ENCODE results near the gene ELL3.

ELL3 gene

DNA sequence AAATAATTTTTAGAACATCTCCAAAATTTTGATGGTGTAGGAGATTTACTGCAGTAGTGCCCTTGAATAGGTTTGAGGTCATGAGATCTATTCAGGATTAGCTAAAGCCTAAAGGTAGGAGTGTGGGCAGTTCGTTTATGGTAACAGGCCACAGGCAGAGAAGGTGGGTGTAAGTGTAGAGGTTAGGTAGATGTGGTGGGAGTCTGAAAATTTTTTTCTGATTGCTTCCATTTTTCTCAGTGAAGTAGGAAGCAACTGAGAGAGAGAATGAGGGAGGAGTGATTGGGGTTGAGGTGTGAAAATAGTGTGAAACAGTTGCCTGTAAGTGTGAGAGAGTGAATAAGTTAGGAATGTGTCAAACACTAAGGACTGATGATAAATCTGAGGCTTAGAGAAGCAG is 2.2 kb upstream of the ELL3 start:
- TF ChIP-seq, protein P1, sequence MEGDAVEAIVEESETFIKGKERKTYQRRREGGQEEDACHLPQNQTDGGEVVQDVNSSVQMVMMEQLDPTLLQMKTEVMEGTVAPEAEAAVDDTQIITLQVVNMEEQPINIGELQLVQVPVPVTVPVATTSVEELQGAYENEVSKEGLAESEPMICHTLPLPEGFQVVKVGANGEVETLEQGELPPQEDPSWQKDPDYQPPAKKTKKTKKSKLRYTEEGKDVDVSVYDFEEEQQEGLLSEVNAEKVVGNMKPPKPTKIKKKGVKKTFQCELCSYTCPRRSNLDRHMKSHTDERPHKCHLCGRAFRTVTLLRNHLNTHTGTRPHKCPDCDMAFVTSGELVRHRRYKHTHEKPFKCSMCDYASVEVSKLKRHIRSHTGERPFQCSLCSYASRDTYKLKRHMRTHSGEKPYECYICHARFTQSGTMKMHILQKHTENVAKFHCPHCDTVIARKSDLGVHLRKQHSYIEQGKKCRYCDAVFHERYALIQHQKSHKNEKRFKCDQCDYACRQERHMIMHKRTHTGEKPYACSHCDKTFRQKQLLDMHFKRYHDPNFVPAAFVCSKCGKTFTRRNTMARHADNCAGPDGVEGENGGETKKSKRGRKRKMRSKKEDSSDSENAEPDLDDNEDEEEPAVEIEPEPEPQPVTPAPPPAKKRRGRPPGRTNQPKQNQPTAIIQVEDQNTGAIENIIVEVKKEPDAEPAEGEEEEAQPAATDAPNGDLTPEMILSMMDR (conservative IDR thresholded peaks at IDR 0.05; ENCODE audit: low read length), result no peak
- DNase-seq (ENCODE audit: low read depth), result no peak
- H3K4me3 ChIP-seq (ENCODE audit: low read length), result no peak overlapping the region

DNA sequence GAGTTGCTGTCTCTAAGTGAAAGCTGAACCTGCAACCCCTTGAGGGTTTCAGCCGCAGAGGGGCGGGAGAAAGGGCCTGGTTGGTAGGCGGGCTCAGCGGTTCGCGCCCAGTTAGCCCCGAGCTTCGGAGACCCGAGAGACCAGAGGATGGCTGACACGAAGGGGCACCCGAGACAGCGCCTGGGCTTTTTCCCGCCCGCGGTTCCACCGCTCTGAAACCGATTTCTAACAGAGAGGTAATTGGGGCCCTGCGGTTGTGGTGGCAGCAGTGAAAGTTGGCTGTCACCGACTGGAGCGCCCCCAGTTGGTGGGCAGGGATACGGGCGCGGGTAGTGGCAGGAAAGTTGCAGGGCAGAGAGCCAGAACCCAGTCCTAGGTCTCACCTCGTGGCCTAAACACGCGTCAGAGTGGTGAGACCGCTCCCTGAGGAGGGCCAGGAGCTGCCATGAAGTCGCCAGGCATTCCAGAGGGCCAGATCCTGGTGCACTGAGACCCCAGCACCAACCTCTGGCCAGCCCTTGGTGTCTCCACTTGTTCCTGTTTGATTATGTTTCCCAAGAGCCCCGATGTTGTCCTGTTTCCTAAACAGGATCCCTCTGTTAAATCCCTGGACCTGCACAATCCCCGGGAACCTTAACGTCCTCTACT is 625 bp upstream of the ELL3 start:
- peak; percentile 60 for DNase-seq (ENCODE audit: low read depth)
- H3K4me3 ChIP-seq (ENCODE audit: low read length), result peak overlapping the region; percentile 82
- TF ChIP-seq, protein P1 (conservative IDR thresholded peaks at IDR 0.05; ENCODE audit: low read length), result peak; percentile 74

DNA sequence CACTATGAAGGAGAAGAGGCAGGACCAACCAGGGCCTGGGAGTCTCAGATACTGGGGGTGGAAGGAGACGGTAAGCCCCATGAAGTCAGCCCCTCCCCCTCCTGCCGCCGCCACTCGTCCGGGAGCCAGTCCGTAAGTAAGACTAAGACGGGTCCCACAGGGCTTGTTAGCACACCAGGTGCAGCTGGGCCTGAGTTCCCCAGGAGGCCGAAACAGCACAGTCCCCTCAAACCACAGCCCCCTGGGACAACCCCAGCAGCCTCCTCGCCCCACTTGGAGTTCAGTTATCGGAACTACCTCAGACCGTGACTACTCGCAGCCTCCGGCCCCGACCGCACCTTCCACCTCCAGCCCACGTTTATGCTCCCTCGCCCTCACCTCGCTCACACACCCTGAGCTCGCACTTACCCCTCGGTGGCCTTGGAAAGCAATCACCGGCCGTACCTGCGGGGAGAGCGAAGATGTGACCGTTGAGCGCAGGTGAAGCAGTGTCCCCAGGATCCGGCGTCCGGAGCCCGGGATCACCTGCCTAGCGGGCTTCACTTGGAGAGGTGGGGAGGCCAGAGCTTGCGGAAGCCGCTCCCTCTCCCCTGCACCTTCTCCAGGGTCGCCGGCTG is 557 bp downstream of the ELL3 start:
- TF ChIP-seq, protein P1 (conservative IDR thresholded peaks at IDR 0.05; ENCODE audit: low read length), result no peak
- DNase-seq (ENCODE audit: low read depth), result no peak
- H3K4me3 ChIP-seq (ENCODE audit: low read length), result peak overlapping the region; percentile 82

DNA sequence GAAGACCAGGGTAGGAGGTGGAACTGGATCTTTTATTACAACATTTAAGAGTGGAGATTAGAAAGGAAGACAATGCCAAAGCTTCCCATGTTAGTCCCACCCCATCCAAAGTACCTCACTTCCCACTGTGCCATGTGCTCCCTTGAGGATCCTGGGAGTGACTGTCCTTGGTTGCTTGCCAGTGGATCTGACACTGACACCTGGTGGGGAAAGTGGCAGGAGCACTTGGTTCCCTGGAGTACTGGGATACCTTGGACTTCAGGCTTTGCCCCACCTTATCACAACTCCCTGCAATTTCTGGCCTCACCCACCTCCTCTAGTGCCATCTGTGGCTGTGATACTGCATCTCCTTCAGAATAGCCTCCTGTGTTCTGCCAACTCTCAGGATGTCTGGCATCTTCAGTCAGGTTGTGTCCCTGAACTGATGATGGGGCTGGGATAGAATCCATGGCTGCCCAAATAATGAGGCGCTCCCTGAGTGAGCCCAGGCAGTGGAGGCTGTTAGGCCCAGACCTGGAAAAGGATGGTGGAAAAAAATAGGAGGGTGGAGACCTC is 1.3 kb downstream of the ELL3 start:
- TF ChIP-seq, protein P1 (conservative IDR thresholded peaks at IDR 0.05; ENCODE audit: low read length), result peak; percentile 35
- H3K4me3 ChIP-seq (ENCODE audit: low read length), result no peak overlapping the region
- DNase-seq (ENCODE audit: low read depth), result peak; percentile 33

DNA sequence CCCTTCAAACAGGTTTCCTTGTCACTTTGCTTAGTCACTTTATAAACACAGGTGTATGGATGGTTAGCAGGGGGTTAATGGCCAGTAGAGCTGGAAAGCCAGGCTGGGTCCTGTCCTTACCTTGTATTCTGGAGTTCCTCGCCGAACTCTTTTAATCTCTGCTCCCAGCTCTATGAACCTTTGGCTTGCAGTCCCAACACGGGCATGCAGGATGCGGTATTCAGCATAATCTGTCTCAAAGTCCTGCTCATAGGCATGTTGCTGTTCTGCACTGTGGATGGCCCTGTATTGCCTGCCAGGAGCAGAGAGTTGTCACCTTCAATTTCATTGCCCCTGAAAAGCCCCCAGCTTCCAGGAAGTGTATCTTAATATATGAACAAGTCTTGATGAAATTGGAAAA is 2.7 kb downstream of the ELL3 start:
- no peak overlapping the region for H3K4me3 ChIP-seq (ENCODE audit: low read length)
- TF ChIP-seq, protein P1 (conservative IDR thresholded peaks at IDR 0.05; ENCODE audit: low read length), result no peak
- no peak for DNase-seq (ENCODE audit: low read depth)

DNA sequence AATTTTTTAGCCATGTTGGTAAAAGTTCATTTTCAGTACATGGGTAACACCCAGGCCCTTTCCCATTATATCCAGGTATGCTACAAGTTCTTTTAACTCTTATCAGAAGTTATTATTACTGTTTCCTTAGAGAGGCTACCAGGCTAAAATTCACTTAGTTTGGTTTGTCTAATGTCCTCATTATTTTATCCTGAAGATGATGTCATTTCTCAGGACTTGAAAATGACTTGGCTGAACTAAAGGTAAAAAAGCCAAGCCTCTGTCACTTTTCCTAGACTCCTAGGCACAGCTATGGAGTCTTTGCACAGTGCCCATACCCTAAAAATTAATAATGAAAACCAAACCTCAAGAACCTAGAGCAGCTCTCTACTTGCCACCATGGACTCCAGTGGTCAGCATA is 4.1 kb downstream of the ELL3 start:
- no peak overlapping the region for H3K4me3 ChIP-seq (ENCODE audit: low read length)
- TF ChIP-seq, protein P1 (conservative IDR thresholded peaks at IDR 0.05; ENCODE audit: low read length), result no peak

DNA sequence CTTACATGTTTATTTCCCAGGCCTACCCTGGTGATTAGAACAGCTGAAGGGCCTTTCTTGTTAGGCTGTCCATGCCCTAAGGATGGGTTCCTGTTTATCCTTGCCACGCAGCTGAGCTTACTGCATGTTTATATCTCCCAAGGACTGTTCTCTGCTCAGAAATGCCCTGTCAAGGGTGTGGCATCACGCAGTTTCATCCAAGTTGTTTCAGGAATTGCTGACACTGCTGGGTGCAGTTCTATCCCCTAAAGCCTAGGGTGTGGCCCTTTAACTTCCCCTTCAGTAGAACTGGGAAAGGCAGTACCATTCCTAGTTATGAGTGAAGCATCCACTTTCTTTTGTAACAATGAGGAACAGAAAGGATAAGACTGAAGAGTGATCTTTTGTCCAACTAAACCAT is 5.0 kb downstream of the ELL3 start:
- TF ChIP-seq, protein P1 (conservative IDR thresholded peaks at IDR 0.05; ENCODE audit: low read length), result no peak
- DNase-seq (ENCODE audit: low read depth), result no peak
- no peak overlapping the region for H3K4me3 ChIP-seq (ENCODE audit: low read length)

More for the DNA sequence above, 4.1 kb downstream of the ELL3 start:
- DNase-seq (ENCODE audit: low read depth), result no peak

Measured in AG10803 (cell line).